Dendritic cell treated with granulocyte-macrophage colony-stimulating factor and Interleukin-4, amounts not matched to agents 40 ng/mL and 50 ng/mL, for 4 days (primary cell): ENCODE data around the gene PKD1.

ENCODE experiments used
- H3K27ac Mint-ChIP-seq: one replicate; pipeline ENCODE4 v1.8.0; 2022; ENCODE audit warnings: mild to moderate bottlenecking, mixed read lengths
- H3K27me3 Mint-ChIP-seq: one replicate; pipeline ENCODE4 v1.8.0; 2022; ENCODE audit warnings: mild to moderate bottlenecking, mixed read lengths
- H3K36me3 Mint-ChIP-seq: one replicate; pipeline ENCODE4 v1.8.0; 2022; ENCODE audit warnings: low read depth, mixed read lengths
- H3K4me1 Mint-ChIP-seq: one replicate; pipeline ENCODE4 v1.8.0; 2022; ENCODE audit warnings: low read depth, mixed read lengths
- H3K4me3 Mint-ChIP-seq: one replicate; pipeline ENCODE4 v1.8.0; 2022; ENCODE audit warnings: mild to moderate bottlenecking, moderate library complexity, mixed read lengths
- H3K9me3 Mint-ChIP-seq: one replicate; pipeline ENCODE4 v1.8.0; 2022; ENCODE audit warnings: mixed read lengths
- intact Hi-C: fragments of 100-400 bp; cut with micrococcal nuclease; formaldehyde crosslinking; loops from one replicate; pipeline ENCODE4 v1.15.0; 2022

PKD1 gene

DNA sequence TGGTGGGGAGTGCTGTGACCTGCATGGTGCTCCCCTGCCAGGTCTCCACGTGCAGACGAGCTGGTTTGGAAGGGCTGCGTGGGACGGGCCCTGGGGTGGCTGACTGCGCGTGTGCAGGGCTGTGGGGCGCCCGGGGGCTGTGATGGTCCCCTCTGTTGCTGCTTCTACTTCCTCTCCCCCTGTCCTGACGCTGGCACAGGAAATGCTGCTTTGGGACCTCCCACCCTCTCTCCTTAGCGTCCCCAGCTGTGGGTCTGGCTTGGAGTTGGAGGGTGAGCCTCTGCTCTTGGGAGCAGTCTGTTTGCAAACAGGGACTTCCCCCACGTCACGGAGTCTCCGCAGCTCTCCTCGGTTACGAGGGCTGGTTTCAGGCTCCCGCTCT is 52.7 kb downstream of the PKD1 start:
- no peak overlapping the region for H3K27ac Mint-ChIP-seq
- intact Hi-C loops = no loop called here
- H3K4me3 Mint-ChIP-seq = no peak overlapping the region
- H3K36me3 Mint-ChIP-seq = peaks cover 100% of the 10 kb centered on the region
- H3K27me3 Mint-ChIP-seq = no peaks in the 10 kb centered on the region
- H3K4me1 Mint-ChIP-seq = no peaks in the 10 kb centered on the region
- H3K9me3 Mint-ChIP-seq = no peaks in the 10 kb centered on the region

DNA sequence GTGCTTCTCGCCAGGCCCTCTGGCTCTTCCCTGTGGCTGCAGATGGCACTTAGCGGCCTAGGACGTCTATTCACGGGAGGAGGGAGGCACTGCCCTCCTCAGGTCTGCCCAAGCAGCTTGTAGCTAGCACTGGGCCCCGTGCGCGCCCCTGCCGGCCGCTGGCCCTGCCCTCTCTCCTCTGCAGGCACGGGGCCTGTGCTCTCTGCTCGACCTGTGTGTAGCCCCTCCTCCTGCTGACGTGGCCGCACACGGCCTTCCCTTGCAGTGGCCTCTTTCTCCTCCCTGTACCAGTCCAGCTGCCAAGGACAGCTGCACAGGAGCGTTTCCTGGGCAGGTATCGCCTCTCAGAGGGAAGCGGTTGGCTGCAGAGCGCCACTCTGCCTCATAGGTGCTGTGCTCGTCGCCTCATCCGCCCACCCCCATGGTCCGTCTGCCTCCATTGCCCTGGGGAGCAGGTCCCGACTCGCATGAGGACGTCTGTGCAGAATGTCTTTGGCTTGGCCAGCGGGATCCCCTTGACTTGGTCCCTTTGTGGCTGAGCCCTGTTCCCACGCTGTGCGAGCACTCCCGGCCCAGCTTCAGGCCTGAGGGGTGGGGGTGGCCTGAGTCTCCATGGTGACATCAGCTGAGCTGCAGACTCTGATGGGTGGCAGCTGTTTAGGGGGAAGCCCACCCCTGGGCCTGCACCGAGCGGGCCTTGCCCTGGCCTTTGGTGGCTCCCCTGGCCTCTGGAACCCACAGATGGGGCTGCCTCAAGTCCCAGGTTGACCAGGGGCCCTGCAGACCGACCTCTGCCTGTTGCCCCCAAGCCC is 53.3 kb downstream of the PKD1 start:
- Mint-ChIP-seq H3K4me3 (no peak overlapping the region), H3K27me3 (no peaks in the 10 kb centered on the region), H3K36me3 (peaks cover 100% of the 10 kb centered on the region), H3K9me3 (no peaks in the 10 kb centered on the region), H3K4me1 (no peaks in the 10 kb centered on the region), H3K27ac (no peak overlapping the region)
- intact Hi-C loops = no loop called here

DNA sequence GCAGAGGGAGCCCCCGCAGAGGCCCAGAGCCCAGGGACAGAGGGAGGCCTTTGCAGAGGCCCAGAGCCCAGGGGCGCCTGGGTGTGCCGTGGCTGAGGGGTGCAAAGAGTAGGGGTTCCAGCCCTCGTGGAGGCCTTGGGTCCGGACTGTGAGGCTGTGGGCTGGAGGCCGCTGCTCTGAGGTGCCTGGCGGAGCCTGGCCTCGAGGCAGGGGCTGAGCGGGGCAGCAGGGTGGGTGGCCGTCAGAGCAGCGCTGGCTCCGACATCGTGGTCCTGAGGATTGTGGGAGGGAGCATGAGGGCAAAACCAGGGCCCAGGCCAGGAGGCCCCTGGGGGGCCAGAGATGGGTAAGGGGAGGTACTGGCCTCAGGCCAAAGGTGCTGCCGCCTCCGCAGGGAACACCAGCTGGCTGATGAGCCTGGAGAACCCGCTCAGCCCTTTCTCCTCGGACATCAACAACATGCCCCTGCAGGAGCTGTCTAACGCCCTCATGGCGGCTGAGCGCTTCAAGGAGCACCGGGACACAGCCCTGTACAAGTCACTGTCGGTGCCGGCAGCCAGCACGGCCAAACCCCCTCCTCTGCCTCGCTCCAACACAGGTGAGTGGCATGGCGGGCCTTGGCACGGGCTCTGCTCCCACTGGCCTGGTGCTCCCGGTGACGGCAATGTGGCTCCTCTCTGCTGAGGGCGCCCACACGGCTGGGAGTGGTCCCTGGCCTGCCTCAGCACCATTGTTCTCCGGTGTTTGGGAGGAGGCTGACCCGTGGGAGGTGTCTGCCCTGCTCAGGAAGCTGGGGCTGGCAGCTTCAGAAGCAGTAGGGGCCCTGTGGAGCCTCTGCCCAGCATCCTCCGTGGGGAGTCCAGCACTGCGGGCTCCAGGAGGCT is 54.3 kb downstream of the PKD1 start:
- no peaks in the 10 kb centered on the region for H3K9me3 Mint-ChIP-seq
- intact Hi-C loops = no loop called here
- no peaks in the 10 kb centered on the region for H3K4me1 Mint-ChIP-seq
- H3K27me3 Mint-ChIP-seq = no peaks in the 10 kb centered on the region
- H3K4me3 Mint-ChIP-seq = no peak overlapping the region
- H3K36me3 Mint-ChIP-seq = peaks cover 100% of the 10 kb centered on the region
- H3K27ac Mint-ChIP-seq = no peak overlapping the region

DNA sequence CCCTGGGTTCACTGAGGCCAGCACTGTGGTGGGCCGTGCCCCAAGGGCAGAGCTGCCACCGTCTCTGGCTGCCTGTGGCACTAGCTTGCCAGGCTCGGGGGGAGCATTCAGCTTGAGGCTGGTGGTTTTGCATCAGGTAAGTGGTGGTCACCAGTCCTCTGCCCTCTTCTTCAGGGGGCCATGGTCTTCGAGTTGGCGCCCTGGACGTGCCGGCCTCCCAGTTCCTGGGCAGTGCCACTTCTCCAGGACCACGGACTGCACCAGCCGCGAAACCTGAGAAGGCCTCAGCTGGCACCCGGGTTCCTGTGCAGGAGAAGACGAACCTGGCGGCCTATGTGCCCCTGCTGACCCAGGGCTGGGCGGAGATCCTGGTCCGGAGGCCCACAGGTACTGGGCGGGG is 55.7 kb downstream of the PKD1 start:
- intact Hi-C loops = no loop called here
- Mint-ChIP-seq H3K4me1 (no peaks in the 10 kb centered on the region), H3K4me3 (no peak overlapping the region), H3K36me3 (peaks cover 100% of the 10 kb centered on the region), H3K9me3 (no peaks in the 10 kb centered on the region), H3K27ac (no peak overlapping the region), H3K27me3 (no peaks in the 10 kb centered on the region)

DNA sequence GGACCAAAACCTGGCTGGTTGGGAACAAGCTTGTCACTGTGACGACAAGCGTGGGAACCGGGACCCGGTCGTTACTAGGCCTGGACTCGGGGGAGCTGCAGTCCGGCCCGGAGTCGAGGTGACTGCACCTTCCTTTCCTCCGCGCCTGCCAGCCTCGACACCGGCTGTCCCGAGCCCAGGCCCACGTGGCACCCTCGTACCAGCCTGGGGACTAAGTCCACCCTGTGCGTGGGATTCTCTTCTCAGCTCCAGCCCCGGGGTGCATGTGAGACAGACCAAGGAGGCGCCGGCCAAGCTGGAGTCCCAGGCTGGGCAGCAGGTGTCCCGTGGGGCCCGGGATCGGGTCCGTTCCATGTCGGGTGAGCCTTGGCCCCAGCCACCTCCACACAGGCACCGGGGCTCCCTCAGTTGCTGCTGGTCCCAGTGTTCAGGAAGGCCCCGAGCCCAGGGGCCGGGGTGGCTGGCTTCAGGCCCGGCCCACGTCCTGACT is 56.3 kb downstream of the PKD1 start:
- no peak overlapping the region for H3K4me3 Mint-ChIP-seq
- peaks cover 100% of the 10 kb centered on the region for H3K36me3 Mint-ChIP-seq
- H3K27ac Mint-ChIP-seq = no peak overlapping the region
- intact Hi-C loops = no loop called here
- H3K4me1 Mint-ChIP-seq = no peaks in the 10 kb centered on the region
- H3K27me3 Mint-ChIP-seq = no peaks in the 10 kb centered on the region
- H3K9me3 Mint-ChIP-seq = no peaks in the 10 kb centered on the region

DNA sequence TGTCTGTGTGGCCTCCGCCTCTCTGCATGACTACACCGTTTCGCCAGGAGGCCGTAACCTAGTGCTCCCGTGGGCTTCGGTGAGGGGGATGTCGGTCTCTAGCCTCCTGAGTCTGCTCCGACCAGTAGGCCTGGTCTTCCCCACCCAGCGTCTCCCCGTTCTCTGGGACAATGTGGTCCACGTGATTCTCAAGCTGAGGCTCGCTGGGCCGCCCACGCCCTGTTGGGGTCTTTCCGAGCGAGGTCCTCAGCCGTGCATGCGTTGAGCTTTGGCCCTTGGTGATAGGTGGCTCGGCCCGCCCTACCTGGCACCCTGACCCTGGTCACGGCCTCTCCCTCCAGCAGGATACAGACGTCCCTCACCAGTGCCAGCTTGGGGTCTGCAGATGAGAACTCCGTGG is 57.0 kb downstream of the PKD1 start:
- Mint-ChIP-seq H3K4me3 (no peak overlapping the region), H3K27me3 (no peaks in the 10 kb centered on the region), H3K36me3 (peaks cover 100% of the 10 kb centered on the region), H3K27ac (no peak overlapping the region), H3K9me3 (no peaks in the 10 kb centered on the region), H3K4me1 (no peaks in the 10 kb centered on the region)
- intact Hi-C loops = no loop called here

DNA sequence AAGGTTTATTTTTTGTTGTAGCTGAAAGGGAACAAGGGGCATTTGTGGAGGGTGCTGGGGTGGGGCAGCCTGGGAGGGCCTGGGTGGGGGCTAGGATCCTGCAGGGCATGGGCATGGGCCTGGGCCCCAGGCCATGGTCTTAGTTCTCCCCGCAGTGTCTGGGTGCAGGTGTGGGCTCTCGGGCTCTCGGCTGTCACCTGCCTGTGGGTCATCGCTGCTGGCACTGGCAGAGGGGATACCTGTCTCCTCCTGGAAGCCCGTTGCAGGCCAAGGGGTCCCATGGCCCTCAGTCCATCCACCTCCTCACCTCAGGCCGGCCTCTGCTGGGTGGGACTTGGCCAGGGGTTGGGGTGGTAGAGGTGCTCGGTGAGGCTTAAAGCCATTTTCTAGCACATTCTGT is 57.6 kb downstream of the PKD1 start:
- Mint-ChIP-seq H3K4me3 (no peak overlapping the region), H3K36me3 (peaks cover 100% of the 10 kb centered on the region), H3K9me3 (no peaks in the 10 kb centered on the region), H3K4me1 (no peaks in the 10 kb centered on the region), H3K27me3 (no peaks in the 10 kb centered on the region), H3K27ac (no peak overlapping the region)
- intact Hi-C loops = no loop called here

DNA sequence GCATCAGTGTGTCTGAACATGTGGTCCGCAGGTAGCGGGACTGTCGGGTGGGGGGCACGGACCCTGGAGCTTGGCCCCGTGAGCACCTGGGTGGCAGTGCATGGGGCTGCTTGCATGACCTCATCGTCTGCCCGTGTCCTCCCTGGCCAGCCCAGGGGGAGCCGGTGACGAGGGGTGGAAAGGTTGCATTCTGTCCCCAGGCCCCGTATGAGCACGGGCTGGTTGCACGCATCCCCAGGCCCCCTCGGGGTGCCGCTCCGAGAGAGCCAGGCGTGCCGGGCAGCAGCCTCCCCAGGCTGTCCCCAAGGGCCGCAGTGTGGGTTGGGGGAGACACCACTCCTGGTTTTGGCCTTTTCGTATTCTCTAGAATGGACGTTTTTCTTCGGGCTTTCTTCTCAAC is 58.0 kb downstream of the PKD1 start:
- intact Hi-C loops = no loop called here
- H3K36me3 Mint-ChIP-seq = peaks cover 100% of the 10 kb centered on the region

DNA sequence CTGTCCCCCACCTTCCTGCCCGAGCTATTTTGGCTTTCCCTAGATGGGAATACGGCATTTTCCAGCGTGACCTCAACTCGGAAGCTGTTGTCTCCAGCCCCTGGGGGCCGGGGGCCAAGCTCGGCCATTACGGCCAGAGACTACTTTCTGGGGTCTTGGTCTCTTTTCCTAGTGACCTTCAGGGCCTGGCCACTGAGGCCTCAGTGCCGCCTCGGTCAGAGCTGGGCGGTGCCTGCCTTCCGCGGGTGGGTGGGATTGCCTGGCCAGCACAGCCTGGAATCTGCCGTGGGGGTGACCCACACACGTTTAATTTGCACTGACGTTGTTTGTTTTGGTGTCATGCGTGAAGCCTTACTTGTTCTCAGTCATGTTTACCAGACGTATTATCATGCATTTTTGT is 58.7 kb downstream of the PKD1 start:
- Mint-ChIP-seq H3K4me1 (no peaks in the 10 kb centered on the region), H3K27me3 (no peaks in the 10 kb centered on the region), H3K9me3 (no peaks in the 10 kb centered on the region), H3K27ac (no peak overlapping the region), H3K36me3 (peaks cover 100% of the 10 kb centered on the region), H3K4me3 (no peak overlapping the region)
- intact Hi-C loops = no loop called here

More for the DNA sequence above, 58.0 kb downstream of the PKD1 start:
- Mint-ChIP-seq H3K27ac (no peak overlapping the region), H3K27me3 (no peaks in the 10 kb centered on the region), H3K9me3 (no peaks in the 10 kb centered on the region), H3K4me1 (no peaks in the 10 kb centered on the region), H3K4me3 (no peak overlapping the region)

DNA sequence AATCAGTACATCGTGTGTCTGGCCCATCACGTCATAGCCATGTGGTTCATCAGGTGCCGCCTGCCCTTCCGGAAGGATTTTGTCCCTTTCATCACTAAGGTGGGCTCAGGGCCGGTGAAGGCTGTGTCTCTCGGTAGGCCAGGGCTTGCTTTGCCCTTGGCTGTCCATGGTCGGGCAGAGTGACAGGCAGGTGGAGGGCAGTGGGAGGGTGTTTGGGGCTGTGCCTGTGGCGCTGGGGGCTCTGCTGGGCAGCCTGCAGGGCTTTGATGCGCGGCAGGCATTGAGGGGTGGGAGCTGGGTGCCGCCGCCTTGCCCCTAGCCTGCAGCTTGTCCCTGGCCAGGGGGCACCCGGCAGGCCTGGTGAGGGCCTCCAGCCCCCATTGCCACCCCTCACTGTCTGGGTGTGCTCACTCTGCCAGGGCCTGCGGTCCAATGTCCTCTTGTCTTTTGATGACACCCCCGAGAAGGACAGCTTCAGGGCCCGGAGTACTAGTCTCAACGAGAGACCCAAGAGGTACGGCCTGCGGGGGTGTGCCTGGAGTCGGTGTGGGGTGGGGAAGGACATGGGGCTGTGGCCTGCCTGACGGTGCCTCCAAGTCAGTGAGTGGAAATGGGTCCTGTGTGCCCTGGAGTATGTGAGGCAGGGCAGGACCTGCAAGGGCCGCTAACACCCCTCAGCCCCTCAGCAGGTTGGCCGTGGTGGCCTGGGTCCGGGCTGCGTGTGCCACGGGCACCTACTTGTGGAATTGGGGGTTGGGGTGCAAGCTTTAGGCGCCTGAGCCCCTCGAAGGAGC is 59.4 kb downstream of the PKD1 start:
- Mint-ChIP-seq H3K4me3 (no peak overlapping the region), H3K27me3 (no peaks in the 10 kb centered on the region), H3K27ac (no peak overlapping the region), H3K36me3 (peaks cover 100% of the 10 kb centered on the region), H3K9me3 (no peaks in the 10 kb centered on the region), H3K4me1 (no peaks in the 10 kb centered on the region)
- intact Hi-C loops = no loop called here

DNA sequence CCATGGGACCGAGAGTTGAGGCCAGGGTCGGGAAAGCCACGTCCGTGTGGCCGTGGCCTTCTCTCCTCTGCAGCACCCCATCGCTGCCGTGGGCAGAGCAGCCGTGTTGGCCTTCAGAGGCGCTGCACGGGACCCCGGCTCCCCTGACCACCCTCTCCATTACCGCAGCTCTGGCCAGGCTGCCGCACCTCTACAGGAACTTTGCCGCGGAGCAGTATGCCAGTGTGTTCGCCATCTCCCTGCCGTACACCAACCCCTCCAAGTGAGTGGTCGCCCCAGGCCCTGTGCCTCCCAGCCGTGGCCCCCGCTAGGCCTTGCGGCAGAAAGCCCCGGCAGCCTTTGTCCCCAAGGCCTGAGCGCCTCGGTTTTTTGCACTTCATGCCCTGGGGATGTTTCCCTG is 60.1 kb downstream of the PKD1 start:
- H3K4me3 Mint-ChIP-seq = no peak overlapping the region
- no peaks in the 10 kb centered on the region for H3K4me1 Mint-ChIP-seq
- no peak overlapping the region for H3K27ac Mint-ChIP-seq

DNA sequence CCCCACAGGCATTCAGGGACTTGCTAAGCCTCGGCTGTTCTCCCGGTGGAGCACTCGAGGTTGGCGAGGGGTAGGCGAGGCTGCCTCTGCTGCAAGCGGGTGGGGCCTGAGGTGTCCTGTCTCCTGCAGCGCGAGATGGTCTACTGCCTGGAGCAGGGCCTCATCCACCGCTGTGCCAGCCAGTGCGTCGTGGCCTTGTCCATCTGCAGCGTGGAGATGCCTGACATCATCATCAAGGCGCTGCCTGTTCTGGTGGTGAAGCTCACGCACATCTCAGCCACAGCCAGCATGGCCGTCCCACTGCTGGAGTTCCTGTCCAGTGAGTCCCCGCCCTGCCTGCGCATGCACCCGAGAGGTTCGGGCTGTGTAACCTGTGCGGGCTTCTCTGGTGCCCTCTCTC is 61.6 kb downstream of the PKD1 start:
- no peaks in the 10 kb centered on the region for H3K4me1 Mint-ChIP-seq
- peaks cover 100% of the 10 kb centered on the region for H3K36me3 Mint-ChIP-seq
- intact Hi-C loops = no loop called here
- no peak overlapping the region for H3K27ac Mint-ChIP-seq
- no peaks in the 10 kb centered on the region for H3K9me3 Mint-ChIP-seq
- no peak overlapping the region for H3K4me3 Mint-ChIP-seq
- H3K27me3 Mint-ChIP-seq = no peaks in the 10 kb centered on the region

More for the DNA sequence above, 60.1 kb downstream of the PKD1 start:
- Mint-ChIP-seq H3K27me3 (no peaks in the 10 kb centered on the region), H3K36me3 (peaks cover 100% of the 10 kb centered on the region), H3K9me3 (no peaks in the 10 kb centered on the region)
- intact Hi-C loops = no loop called here

DNA sequence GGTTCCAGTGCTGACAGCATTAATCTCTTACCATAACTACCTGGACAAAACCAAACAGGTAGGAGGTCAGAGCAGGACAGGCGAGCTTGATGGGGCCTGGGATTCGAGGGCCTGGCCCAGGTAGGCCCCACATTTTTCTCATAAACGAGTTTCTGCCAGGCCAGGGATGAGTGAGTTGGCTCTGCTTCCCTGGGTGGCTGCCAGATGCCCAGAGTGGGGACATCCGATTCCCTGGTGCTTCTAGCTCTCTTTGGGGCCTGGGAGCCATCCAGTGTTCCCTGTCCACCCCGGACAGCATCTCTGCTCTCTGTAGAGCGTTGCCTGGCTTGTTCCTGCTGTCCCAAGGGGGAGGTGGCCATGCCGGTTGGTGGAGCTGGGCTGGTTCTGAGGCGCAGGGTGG is 62.8 kb downstream of the PKD1 start:
- no peak overlapping the region for H3K4me3 Mint-ChIP-seq
- peaks cover 100% of the 10 kb centered on the region for H3K36me3 Mint-ChIP-seq

More for the DNA sequence above, 62.8 kb downstream of the PKD1 start:
- no peaks in the 10 kb centered on the region for H3K9me3 Mint-ChIP-seq
- H3K4me1 Mint-ChIP-seq = no peaks in the 10 kb centered on the region
- intact Hi-C loops = no loop called here
- no peaks in the 10 kb centered on the region for H3K27me3 Mint-ChIP-seq
- H3K27ac Mint-ChIP-seq = no peak overlapping the region
